Activated T-helper 2 cell treated with anti-CD3 and anti-CD28 coated beads, Interferon-gamma antibody, Interleukin-2, Interleukin-4, amounts not matched to agents 10 μg/mL and 5 μg/mL and 100 μg/mL, durations not matched to agents 14 hours and 24 hours and 36 hours (primary cell): ENCODE data around the gene NDUFS2. TPM values are rescaled to one million over a fixed set of nuclear protein-coding genes. Genes with fewer than 3 reads are reported as not detected.
A peak's percentile ranks its signal among the peaks of the same experiment; 100 is the strongest.
"Not testable (repeated sequence)": the region's sequence is repeated elsewhere in the genome, so short reads cannot be mapped to it uniquely, and the experiment has no call there.

Experiments used
- DNase-seq: peaks from one replicate; pipeline ENCODE4 v3.0.0; 2021; ENCODE audit warnings: low spot score
- H3K27ac Mint-ChIP-seq: one replicate; pipeline ENCODE4 v1.8.0; 2021; ENCODE audit warnings: mixed read lengths
- H3K27me3 Mint-ChIP-seq: one replicate; pipeline ENCODE4 v1.8.0; 2021; ENCODE audit warnings: low read depth, mixed read lengths
- H3K36me3 Mint-ChIP-seq: one replicate; pipeline ENCODE4 v1.8.0; 2021; ENCODE audit warnings: low read depth, mixed read lengths
- H3K4me1 Mint-ChIP-seq: one replicate; pipeline ENCODE4 v1.8.0; 2021; ENCODE audit warnings: low read depth, mixed read lengths
- H3K4me3 Mint-ChIP-seq: one replicate; pipeline ENCODE4 v1.8.0; 2021; ENCODE audit warnings: low read depth, mild to moderate bottlenecking, moderate library complexity, mixed read lengths
- H3K9me3 Mint-ChIP-seq: one replicate; pipeline ENCODE4 v1.8.0; 2021; ENCODE audit warnings: mixed read lengths
- intact Hi-C: fragments of 100-400 bp; cut with micrococcal nuclease; formaldehyde crosslinking; loops from one replicate; pipeline ENCODE4 v1.15.1; 2023
- total RNA-seq: library from RNA; stranded (reverse); gene quantifications from 2 replicates; pipeline ENCODE4 v1.2.3, GENCODE V29; 2022

The NDUFS2 gene
- total RNA-seq, 1 donor from 2014 or later: 79.0 TPM

DNA sequence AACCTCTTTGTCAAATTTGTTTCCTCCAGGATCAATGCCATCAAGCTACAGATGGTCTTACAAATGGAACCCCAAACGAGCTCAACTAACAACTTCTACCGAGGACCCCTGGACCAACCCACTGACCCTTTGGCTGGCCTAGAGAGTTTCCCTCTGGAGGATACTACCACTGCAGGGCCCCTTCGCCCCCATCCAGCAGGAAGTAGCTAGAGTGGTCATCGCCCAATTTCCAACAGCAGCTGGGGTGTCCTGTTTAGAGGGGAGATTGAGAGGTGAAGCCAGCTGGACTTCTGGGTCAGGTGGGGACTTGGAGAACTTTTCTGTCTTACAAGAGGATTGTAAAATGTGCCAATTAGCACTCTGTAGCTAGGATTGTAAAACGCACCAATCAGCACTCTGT, 54.9 kb downstream of the NDUFS2 start:
- intact Hi-C loops, H3K4me1 Mint-ChIP-seq, H3K4me3 Mint-ChIP-seq, H3K27ac Mint-ChIP-seq, DNase-seq: not testable (repeated sequence)
- Mint-ChIP-seq H3K36me3 (peaks cover 11% of the 10 kb centered on the region), H3K9me3 (peaks cover 31% of the 10 kb centered on the region), H3K27me3 (peaks cover 43% of the 10 kb centered on the region)

DNA sequence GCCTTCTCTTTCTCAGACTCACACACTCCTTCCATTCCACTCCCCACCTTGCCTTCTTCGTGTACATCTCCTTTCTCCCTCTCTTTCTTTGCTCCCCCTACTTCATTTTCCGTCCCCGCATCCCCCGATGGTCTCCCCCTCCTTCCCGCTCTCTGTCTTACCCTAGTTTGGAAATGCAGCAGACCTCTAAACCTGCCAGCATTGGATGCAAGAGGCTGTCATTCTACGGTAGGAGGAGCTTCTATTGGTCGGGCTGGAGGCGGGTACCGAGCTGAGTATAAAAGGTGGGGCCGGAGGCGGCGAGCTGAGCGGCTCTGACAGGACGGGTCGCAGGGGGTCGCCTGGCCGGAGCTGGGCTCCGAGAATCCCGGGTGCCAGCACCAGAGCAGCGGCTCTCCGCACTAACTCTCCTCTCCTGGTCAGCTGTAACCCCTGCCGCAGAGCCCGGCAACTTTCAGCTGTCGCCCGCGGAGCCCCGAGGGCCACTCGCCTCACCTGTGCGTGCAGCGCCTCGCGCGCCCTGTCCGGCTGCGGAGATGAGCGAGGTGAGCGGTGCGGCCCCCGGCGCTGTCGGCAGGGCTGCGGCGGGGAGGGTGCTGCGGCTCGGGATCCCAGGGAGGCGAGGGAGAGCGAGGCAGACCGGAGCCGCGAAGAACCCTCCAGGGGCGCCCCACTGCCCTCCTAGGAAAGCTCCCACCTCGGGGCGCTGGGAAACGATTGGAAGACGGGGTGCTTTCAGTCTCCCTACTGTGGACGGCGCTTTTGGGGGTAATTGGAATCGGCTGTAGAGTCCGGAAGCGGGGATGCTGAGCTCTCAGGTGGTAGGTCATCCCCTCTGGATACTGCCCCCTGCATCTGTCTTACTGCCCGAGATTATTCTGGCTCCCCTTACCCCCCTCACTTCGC, 56.5 kb downstream of the NDUFS2 start, which contains the start of gene PCP4L1:
Gene PCP4L1, plus strand, starts transcription at position 307 of the 906 bp plus-strand sequence. Its CDS starts 230 bp downstream, at position 537.
- peaks cover 4% of the 10 kb centered on the region for H3K4me1 Mint-ChIP-seq
- H3K36me3 Mint-ChIP-seq: peaks cover 11% of the 10 kb centered on the region
- intact Hi-C loops: no loop called here
- peak; percentile 10 for DNase-seq
- H3K27ac Mint-ChIP-seq: no peak within 1 kb of the TSS
- peaks cover 31% of the 10 kb centered on the region for H3K9me3 Mint-ChIP-seq
- peaks cover 46% of the 10 kb centered on the region for H3K27me3 Mint-ChIP-seq
- H3K4me3 Mint-ChIP-seq: peak within 1 kb of the TSS; percentile 62

DNA sequence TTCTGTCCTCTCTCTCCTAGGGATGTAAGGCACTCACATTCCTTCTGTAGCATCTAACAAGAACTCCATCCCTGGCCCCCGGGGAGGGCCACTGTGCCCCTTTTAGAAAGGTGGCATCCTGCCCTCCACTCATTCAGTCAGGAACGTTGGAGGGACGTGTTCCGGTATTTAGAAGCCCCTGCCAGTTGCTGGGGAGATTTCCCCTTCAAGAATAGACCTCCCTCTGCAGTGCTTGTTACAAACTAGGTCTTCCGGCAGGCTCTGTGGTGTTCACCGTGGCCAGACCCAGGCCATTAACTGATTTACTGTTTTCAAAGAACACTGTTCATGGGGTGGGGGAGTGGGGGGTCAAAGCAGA, 57.2 kb downstream of the NDUFS2 start:
- intact Hi-C loops: no loop called here
- H3K9me3 Mint-ChIP-seq: peaks cover 31% of the 10 kb centered on the region
- peaks cover 4% of the 10 kb centered on the region for H3K4me1 Mint-ChIP-seq
- no peak overlapping the region for H3K27ac Mint-ChIP-seq
- peaks cover 11% of the 10 kb centered on the region for H3K36me3 Mint-ChIP-seq
- DNase-seq: no peak
- peaks cover 46% of the 10 kb centered on the region for H3K27me3 Mint-ChIP-seq
- H3K4me3 Mint-ChIP-seq: peak overlapping the region; percentile 43

DNA sequence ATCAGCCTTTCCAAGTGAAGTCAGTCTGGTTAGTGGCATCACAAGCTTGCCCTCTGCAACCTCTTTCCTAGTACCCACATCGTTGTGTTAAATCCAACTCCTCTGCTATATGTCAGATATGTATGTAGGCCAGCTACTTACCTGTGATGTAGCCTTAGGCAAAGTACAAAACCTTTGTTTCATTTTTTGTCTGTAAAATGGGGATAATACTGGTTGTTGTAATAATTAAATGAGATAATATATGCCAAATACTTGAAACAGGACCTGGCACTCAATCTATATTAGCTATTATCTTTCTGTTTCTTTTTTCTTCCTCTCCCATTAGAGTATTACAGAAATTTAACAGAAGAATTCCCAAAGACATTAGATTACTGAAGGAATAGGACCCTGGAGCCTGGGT, 57.6 kb downstream of the NDUFS2 start:
- peaks cover 4% of the 10 kb centered on the region for H3K4me1 Mint-ChIP-seq
- H3K27me3 Mint-ChIP-seq: peaks cover 46% of the 10 kb centered on the region
- intact Hi-C loops: no loop called here
- H3K36me3 Mint-ChIP-seq: peaks cover 11% of the 10 kb centered on the region
- H3K4me3 Mint-ChIP-seq: peak overlapping the region; percentile 43
- H3K9me3 Mint-ChIP-seq: peaks cover 31% of the 10 kb centered on the region
- H3K27ac Mint-ChIP-seq: no peak overlapping the region
- DNase-seq: no peak

DNA sequence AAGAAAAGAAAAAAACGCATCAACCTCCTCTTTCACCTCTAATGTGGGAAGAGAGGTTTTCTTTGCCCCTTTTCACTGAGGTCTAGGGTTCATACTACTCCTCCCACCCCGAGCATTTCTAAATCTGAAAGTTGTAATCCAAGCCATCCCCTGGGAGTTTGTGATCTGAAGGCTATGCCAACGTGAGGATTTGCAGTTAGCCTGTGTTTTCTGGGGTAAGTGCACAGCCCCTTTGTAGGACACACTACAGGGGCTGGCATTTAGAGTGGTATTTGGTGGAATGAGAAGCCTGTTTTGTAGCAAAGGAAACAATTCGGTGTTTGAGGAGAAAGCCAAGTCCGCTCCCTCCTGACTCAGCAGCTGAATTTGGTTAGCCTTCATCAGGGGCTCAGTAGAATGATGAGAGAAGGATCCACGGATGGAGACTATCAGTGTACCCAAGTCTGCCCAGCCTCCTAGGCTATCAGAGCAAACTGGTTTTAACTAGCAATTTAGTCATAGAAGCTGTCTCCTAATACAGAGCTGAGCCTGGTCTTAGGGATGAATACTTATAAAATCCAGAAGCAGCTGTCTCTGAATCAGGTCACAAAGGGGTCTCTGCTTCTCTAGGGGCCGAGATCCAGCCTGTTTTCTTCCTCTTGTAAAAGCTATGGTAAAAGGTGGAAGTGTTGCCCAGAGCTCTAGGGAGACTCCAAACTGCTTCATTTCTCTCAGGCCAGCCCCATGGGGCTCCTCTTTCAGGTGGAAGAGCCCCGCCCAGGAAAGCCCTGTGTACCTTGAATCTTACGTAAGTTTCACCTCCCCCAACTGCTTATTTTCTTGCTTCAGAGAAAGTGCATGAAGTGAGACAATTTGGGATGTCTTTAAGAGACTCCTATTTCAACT, 58.5 kb downstream of the NDUFS2 start:
- Mint-ChIP-seq H3K9me3 (peaks cover 28% of the 10 kb centered on the region), H3K27ac (no peak overlapping the region), H3K4me1 (peaks cover 4% of the 10 kb centered on the region), H3K27me3 (peaks cover 44% of the 10 kb centered on the region), H3K36me3 (peaks cover 11% of the 10 kb centered on the region), H3K4me3 (no peak overlapping the region)
- intact Hi-C loops: no loop called here
- no peak for DNase-seq

DNA sequence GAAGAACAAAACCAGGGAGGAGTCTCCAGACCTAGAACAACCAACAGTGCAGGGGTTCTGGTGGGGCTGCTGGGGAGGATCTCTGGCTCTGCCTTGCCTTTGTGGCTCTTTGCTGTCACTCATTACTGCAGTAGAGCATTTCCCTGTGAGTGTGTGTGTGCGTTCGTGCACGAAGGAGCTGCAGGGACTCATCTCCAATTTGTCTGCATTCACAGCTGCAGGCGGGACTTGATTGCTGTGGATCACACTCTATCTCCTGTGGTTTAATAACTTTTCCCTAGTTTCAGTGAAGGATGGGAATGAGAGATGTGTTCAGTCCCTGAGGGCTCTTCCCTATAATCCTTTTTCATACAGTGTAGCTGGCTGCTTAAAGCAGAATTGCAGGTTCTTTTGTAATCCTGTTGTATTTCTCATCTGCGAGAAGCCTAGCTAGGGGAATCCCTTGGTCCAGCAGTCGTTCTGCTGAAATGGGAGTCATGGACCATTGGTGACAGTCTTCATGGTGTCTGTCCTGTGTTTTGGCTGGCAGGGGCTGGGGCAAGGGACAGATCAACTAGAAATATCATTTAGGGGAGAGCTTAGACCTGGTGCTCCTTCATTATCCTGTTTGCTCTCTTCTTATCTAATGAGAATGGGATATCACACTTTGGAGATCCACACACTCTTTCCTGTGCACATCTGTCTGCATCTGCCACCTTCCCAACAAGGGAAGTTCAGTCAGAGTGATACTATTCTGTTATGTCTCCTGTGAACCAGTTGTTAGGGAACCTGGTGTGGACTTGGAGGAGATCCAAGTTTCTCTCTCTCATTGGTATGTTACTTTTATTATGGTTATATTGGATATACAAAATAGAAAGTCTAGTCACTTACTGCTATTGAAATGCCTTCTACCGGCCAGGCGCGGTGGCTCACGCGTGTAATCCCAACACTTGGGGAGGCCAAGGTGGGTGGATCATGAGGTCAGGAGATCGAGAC, 59.4 kb downstream of the NDUFS2 start:
- Mint-ChIP-seq H3K27ac (no peak overlapping the region), H3K4me1 (peaks cover 4% of the 10 kb centered on the region), H3K9me3 (peaks cover 20% of the 10 kb centered on the region), H3K4me3 (no peak overlapping the region), H3K36me3 (peaks cover 11% of the 10 kb centered on the region), H3K27me3 (peaks cover 47% of the 10 kb centered on the region)
- intact Hi-C loops: no loop called here
- DNase-seq: no peak

Other genes with a start within 250 kb of the NDUFS2 start
- gene ITLN2, start 247.6 kb upstream of the NDUFS2 start, total RNA-seq: not detected in 2 replicates
- gene F11R, start 181.2 kb upstream of the NDUFS2 start, total RNA-seq: 15.4 and 15.5 TPM in 2 replicates
- gene TSTD1, start 163.4 kb upstream of the NDUFS2 start, total RNA-seq: 49.0 and 49.1 TPM in 2 replicates
- gene USF1, start 156.4 kb upstream of the NDUFS2 start, total RNA-seq: 49.1 and 53.2 TPM in 2 replicates
- 161 and 170 TPM in 2 replicates for gene ARHGAP30, start 132.5 kb upstream of the NDUFS2 start, total RNA-seq
- 0.05 TPM in 1 of 2 replicates, not detected in the other for gene NECTIN4, start 112.8 kb upstream of the NDUFS2 start, total RNA-seq
- gene KLHDC9, start 104.0 kb upstream of the NDUFS2 start, total RNA-seq: not detected in 2 replicates
- 138 and 139 TPM in 2 replicates for gene PFDN2, start 84.3 kb upstream of the NDUFS2 start, total RNA-seq
- 47.5 and 48.5 TPM in 2 replicates for gene NIT1, start 84.3 kb upstream of the NDUFS2 start, total RNA-seq
- 37.5 and 40.3 TPM in 2 replicates for gene DEDD, start 69.7 kb upstream of the NDUFS2 start, total RNA-seq
- gene UFC1, start 48.4 kb upstream of the NDUFS2 start, total RNA-seq: 91.5 and 91.8 TPM in 2 replicates
- gene USP21, start 42.9 kb upstream of the NDUFS2 start, total RNA-seq: 31.9 and 33.0 TPM in 2 replicates
- 35.6 and 36.5 TPM in 2 replicates for gene PPOX, start 35.9 kb upstream of the NDUFS2 start, total RNA-seq
- 57.5 and 57.6 TPM in 2 replicates for gene B4GALT3, start 24.9 kb upstream of the NDUFS2 start, total RNA-seq
- 0.05 and 0.09 TPM in 2 replicates for gene ADAMTS4, start 3.3 kb upstream of the NDUFS2 start, total RNA-seq
- 0.60 and 0.71 TPM in 2 replicates for gene FCER1G, start 12.9 kb downstream of the NDUFS2 start, total RNA-seq
- not detected in 2 replicates for gene APOA2, start 21.3 kb downstream of the NDUFS2 start, total RNA-seq
- gene TOMM40L, start 23.7 kb downstream of the NDUFS2 start, total RNA-seq: 22.7 and 24.9 TPM in 2 replicates
- gene NR1I3, start 35.8 kb downstream of the NDUFS2 start, total RNA-seq: not detected in 2 replicates
- gene PCP4L1, start 56.4 kb downstream of the NDUFS2 start, total RNA-seq: not detected in 2 replicates
- 4.0 TPM in 2 replicates for gene MPZ, start 107.6 kb downstream of the NDUFS2 start, total RNA-seq
- 186 and 190 TPM in 2 replicates for gene SDHC, start 112.0 kb downstream of the NDUFS2 start, total RNA-seq
- not detected in 2 replicates for gene CFAP126, start 165.5 kb downstream of the NDUFS2 start, total RNA-seq